ENCODE results near the gene HTR2A. TPM values are rescaled to one million over a fixed set of nuclear protein-coding genes. Genes with fewer than 3 reads are reported as not detected.

HTR2A gene
- total RNA-seq, 1 experiment from 2014 or later: not detected

DNA sequence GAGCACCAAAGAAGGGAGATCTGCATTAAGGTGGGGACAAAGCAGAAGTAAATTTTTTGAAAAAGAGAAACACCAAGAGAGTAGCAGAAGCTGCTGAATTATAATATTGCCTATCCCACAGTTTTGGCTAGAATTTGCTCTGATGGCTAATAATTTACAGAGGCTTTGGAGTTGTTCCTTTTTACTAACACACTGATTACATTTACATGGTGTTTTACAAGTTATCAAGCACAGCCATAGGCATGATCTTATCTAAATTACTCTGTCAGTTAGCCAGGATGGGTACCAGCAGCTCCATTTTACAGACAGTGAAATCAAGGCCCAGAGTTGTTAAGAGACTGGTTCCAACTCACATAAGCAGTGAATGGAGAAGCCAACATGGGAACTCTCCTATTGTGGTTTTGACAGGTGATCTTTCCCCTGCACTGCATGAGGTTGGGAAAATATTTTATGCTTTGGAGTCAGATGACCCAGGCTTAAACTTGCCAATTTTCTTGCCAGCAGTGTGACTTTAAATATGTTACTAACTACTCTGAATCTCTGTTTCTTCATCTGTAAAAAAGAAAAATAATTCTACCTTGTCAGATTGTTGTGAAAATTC, 66.3 kb downstream of the HTR2A start (continued):
- TF ChIP-seq, protein P1, sequence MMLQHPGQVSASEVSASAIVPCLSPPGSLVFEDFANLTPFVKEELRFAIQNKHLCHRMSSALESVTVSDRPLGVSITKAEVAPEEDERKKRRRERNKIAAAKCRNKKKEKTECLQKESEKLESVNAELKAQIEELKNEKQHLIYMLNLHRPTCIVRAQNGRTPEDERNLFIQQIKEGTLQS (CRISPR knock-in tag; conservative IDR thresholded peaks at IDR 0.05): no peak

DNA sequence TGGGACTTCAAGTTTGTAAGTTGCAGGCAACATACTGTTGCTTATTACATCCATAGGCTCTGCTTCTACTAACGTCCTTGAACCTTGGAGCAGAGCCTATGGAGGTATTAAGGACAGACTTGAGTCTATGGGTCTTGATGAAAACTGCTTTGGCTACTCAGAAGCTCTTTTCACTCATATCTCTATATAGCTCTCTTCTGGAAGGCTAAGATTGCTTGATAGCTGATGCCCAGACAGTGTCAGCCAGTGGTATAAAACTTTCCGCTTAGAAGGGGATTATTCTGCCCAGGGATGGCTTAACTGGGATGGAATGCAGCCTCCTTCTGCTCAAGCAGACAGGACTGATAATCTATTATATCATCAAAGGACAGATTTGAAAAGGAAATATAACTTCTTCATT, 74.3 kb downstream of the HTR2A start:
- ChIA-PET CTCF (interaction anchor here (1.4 kb wide), 1 partner anchor 9 kb away, joined by 3 read pairs; no protein-coding TSS in a partner anchor), POLR2A (no interaction called here)
- Mint-ChIP-seq H3K4me1 (peaks cover 2% of the 10 kb centered on the region), H3K27me3 (ENCODE audit: low read depth) (no peaks in the 10 kb centered on the region), H3K9me3 (no peaks in the 10 kb centered on the region), H3K27ac (no peak overlapping the region), H3K36me3 (no peaks in the 10 kb centered on the region), H3K4me3 (no peak overlapping the region)
- no peak for ATAC-seq
- DNase-seq (ENCODE audit: low spot score): no peak
- TF ChIP-seq, protein P2, sequence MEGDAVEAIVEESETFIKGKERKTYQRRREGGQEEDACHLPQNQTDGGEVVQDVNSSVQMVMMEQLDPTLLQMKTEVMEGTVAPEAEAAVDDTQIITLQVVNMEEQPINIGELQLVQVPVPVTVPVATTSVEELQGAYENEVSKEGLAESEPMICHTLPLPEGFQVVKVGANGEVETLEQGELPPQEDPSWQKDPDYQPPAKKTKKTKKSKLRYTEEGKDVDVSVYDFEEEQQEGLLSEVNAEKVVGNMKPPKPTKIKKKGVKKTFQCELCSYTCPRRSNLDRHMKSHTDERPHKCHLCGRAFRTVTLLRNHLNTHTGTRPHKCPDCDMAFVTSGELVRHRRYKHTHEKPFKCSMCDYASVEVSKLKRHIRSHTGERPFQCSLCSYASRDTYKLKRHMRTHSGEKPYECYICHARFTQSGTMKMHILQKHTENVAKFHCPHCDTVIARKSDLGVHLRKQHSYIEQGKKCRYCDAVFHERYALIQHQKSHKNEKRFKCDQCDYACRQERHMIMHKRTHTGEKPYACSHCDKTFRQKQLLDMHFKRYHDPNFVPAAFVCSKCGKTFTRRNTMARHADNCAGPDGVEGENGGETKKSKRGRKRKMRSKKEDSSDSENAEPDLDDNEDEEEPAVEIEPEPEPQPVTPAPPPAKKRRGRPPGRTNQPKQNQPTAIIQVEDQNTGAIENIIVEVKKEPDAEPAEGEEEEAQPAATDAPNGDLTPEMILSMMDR (IDR thresholded peaks at IDR 0.05): no peak
- TF ChIP-seq SP1 (CRISPR knock-in tag; conservative IDR thresholded peaks at IDR 0.05) (no peak), JAZF1 (CRISPR knock-in tag; IDR thresholded peaks at IDR 0.05) (no peak), HMGA2 (CRISPR knock-in tag; IDR thresholded peaks at IDR 0.05) (no peak), TEAD1 (CRISPR knock-in tag; IDR thresholded peaks at IDR 0.05) (no peak)

DNA sequence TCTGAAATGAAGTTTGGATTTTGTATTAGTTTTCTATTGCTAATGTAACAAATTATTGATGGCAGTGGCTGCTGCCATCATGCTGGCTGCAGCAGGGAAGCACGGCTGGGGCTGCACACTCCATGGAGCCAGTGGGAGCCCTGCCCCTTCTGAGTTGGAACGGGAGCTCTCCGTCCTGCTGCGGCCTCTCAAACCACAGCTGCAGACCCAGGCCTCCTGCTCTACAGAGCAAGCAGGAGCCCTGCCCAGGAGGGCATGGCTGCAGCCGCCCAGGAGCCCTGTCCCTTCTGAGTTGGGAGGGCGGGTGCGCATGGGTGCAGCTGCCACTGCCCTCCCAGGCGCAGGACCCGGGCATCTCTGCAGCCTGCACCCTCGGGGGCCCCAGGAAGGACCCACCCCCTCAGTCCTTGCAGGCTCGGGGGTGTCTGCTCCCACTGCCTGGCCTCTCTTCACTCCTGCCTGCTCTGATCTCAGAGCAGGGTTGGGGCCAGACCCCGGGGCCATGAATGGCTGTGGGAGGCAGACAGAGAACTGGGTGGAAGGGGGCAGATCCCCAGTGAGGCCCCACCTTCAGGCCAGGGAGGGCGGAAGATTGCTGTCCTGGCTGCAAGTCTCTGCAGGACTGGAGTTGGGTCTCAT, 78.9 kb downstream of the HTR2A start:
- no peak; the same call in 1 of the 2 replicates for ATAC-seq
- POLR2A ChIA-PET: no interaction called here
- H3K27me3 Mint-ChIP-seq (ENCODE audit: low read depth): no peaks in the 10 kb centered on the region
- TF ChIP-seq, protein P3, sequence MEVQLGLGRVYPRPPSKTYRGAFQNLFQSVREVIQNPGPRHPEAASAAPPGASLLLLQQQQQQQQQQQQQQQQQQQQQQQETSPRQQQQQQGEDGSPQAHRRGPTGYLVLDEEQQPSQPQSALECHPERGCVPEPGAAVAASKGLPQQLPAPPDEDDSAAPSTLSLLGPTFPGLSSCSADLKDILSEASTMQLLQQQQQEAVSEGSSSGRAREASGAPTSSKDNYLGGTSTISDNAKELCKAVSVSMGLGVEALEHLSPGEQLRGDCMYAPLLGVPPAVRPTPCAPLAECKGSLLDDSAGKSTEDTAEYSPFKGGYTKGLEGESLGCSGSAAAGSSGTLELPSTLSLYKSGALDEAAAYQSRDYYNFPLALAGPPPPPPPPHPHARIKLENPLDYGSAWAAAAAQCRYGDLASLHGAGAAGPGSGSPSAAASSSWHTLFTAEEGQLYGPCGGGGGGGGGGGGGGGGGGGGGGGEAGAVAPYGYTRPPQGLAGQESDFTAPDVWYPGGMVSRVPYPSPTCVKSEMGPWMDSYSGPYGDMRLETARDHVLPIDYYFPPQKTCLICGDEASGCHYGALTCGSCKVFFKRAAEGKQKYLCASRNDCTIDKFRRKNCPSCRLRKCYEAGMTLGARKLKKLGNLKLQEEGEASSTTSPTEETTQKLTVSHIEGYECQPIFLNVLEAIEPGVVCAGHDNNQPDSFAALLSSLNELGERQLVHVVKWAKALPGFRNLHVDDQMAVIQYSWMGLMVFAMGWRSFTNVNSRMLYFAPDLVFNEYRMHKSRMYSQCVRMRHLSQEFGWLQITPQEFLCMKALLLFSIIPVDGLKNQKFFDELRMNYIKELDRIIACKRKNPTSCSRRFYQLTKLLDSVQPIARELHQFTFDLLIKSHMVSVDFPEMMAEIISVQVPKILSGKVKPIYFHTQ (CRISPR knock-in tag; IDR thresholded peaks at IDR 0.05): no peak
- TF ChIP-seq, protein P4, sequence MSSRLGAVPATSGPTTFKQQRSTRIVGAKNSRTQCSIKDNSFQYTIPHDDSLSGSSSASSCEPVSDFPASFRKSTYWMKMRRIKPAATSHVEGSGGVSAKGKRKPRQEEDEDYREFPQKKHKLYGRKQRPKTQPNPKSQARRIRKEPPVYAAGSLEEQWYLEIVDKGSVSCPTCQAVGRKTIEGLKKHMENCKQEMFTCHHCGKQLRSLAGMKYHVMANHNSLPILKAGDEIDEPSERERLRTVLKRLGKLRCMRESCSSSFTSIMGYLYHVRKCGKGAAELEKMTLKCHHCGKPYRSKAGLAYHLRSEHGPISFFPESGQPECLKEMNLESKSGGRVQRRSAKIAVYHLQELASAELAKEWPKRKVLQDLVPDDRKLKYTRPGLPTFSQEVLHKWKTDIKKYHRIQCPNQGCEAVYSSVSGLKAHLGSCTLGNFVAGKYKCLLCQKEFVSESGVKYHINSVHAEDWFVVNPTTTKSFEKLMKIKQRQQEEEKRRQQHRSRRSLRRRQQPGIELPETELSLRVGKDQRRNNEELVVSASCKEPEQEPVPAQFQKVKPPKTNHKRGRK (CRISPR knock-in tag; IDR thresholded peaks at IDR 0.05; ENCODE audit: borderline replicate concordance): no peak
- TF ChIP-seq, protein P5, sequence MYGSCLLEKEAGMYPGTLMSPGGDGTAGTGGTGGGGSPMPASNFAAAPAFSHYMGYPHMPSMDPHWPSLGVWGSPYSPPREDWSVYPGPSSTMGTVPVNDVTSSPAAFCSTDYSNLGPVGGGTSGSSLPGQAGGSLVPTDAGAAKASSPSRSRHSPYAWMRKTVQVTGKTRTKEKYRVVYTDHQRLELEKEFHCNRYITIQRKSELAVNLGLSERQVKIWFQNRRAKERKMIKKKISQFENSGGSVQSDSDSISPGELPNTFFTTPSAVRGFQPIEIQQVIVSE (CRISPR knock-in tag; IDR thresholded peaks at IDR 0.05; ENCODE audit: borderline replicate concordance): no peak
- TF ChIP-seq ETV6 (CRISPR knock-in tag; IDR thresholded peaks at IDR 0.05) (no peak), ESRRA (CRISPR knock-in tag; IDR thresholded peaks at IDR 0.05; ENCODE audit: borderline replicate concordance) (no peak), MXD4 (CRISPR knock-in tag; IDR thresholded peaks at IDR 0.05; ENCODE audit: borderline replicate concordance) (no peak), IRF2 (CRISPR knock-in tag; IDR thresholded peaks at IDR 0.05; ENCODE audit: borderline replicate concordance, low read depth) (no peak), GRHL2 (CRISPR knock-in tag; IDR thresholded peaks at IDR 0.05; ENCODE audit: insufficient replicate concordance, severe bottlenecking) (no peak), EMX1 (CRISPR knock-in tag; IDR thresholded peaks at IDR 0.05) (no peak), TCF7 (CRISPR knock-in tag; IDR thresholded peaks at IDR 0.05; ENCODE audit: low read depth) (no peak)
- TF ChIP-seq, protein P6, sequence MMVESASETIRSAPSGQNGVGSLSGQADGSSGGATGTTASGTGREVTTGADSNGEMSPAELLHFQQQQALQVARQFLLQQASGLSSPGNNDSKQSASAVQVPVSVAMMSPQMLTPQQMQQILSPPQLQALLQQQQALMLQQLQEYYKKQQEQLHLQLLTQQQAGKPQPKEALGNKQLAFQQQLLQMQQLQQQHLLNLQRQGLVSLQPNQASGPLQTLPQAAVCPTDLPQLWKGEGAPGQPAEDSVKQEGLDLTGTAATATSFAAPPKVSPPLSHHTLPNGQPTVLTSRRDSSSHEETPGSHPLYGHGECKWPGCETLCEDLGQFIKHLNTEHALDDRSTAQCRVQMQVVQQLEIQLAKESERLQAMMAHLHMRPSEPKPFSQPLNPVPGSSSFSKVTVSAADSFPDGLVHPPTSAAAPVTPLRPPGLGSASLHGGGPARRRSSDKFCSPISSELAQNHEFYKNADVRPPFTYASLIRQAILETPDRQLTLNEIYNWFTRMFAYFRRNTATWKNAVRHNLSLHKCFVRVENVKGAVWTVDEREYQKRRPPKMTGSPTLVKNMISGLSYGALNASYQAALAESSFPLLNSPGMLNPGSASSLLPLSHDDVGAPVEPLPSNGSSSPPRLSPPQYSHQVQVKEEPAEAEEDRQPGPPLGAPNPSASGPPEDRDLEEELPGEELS (CRISPR knock-in tag; IDR thresholded peaks at IDR 0.05): no peak
- TF ChIP-seq, protein P7, sequence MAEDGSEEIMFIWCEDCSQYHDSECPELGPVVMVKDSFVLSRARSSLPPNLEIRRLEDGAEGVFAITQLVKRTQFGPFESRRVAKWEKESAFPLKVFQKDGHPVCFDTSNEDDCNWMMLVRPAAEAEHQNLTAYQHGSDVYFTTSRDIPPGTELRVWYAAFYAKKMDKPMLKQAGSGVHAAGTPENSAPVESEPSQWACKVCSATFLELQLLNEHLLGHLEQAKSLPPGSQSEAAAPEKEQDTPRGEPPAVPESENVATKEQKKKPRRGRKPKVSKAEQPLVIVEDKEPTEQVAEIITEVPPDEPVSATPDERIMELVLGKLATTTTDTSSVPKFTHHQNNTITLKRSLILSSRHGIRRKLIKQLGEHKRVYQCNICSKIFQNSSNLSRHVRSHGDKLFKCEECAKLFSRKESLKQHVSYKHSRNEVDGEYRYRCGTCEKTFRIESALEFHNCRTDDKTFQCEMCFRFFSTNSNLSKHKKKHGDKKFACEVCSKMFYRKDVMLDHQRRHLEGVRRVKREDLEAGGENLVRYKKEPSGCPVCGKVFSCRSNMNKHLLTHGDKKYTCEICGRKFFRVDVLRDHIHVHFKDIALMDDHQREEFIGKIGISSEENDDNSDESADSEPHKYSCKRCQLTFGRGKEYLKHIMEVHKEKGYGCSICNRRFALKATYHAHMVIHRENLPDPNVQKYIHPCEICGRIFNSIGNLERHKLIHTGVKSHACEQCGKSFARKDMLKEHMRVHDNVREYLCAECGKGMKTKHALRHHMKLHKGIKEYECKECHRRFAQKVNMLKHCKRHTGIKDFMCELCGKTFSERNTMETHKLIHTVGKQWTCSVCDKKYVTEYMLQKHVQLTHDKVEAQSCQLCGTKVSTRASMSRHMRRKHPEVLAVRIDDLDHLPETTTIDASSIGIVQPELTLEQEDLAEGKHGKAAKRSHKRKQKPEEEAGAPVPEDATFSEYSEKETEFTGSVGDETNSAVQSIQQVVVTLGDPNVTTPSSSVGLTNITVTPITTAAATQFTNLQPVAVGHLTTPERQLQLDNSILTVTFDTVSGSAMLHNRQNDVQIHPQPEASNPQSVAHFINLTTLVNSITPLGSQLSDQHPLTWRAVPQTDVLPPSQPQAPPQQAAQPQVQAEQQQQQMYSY (CRISPR knock-in tag; IDR thresholded peaks at IDR 0.05): no peak

More for the DNA sequence above, 78.9 kb downstream of the HTR2A start:
- H3K4me1 Mint-ChIP-seq: peaks cover 12% of the 10 kb centered on the region
- no peak for DNase-seq (ENCODE audit: low spot score)
- peaks cover 5% of the 10 kb centered on the region for H3K9me3 Mint-ChIP-seq
- H3K4me3 Mint-ChIP-seq: no peak overlapping the region
- H3K36me3 Mint-ChIP-seq: peaks cover under 1% of the 10 kb centered on the region
- CTCF ChIA-PET: no interaction called here
- no peak overlapping the region for H3K27ac Mint-ChIP-seq

Measured in WTC11 (cell line).